ENCODE results near the gene TEX51. TPM values are rescaled to one million over a fixed set of nuclear protein-coding genes. Genes with fewer than 3 reads are reported as not detected.

The TEX51 gene
- polyA plus RNA-seq, 1 donor from 2014 or later: not detected

DNA sequence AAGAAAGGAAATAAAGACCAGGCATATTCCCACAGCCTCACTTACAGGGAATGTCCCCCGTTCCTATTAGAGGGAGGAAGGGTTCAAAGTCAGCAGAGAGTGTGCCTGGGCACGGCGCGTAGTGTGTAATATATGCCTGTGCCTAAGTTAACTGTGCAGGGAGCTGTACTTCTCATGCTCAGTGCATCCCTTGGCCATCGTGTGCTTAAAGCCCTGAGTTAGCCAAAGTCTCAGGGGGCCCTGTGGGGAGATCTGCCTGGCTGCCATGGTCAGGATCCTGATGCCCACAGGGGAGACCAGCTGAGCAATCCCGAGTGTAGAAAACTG lies 48.4 kb downstream of the TEX51 start:
- Histone ChIP-seq H3K36me3 (ENCODE audit: insufficient read depth, low read length) (no peaks in the 10 kb centered on the region), H4K20me1 (ENCODE audit: insufficient read depth) (no peaks in the 10 kb centered on the region), H3K9me3 (ENCODE audit: low read length) (no peaks in the 10 kb centered on the region)

GRCh38 chr2:126949775-126950174 lies 51.1 kb downstream of the TEX51 start:
- no peaks in the 10 kb centered on the region for H3K9me2 ChIP-seq (ENCODE audit: insufficient read depth, low read length)
- no peak overlapping the region for H3K9ac ChIP-seq (ENCODE audit: low read length)
- H3K4me3 ChIP-seq (ENCODE audit: low read length): no peak overlapping the region
- no peaks in the 10 kb centered on the region for H3F3A ChIP-seq (ENCODE audit: insufficient read depth, low read length, poor library complexity, severe bottlenecking)
- TF ChIP-seq RAD21 (conservative IDR thresholded peaks at IDR 0.05) (no peak), REST (IDR thresholded peaks at IDR 0.05; ENCODE audit: borderline replicate concordance) (no peak), MXI1 (conservative IDR thresholded peaks at IDR 0.05; ENCODE audit: poor library complexity, severe bottlenecking) (no peak), POLR2AphosphoS5 (IDR thresholded peaks at IDR 0.05) (no peak), TAF1 (IDR thresholded peaks at IDR 0.05; ENCODE audit: low read depth) (no peak), EP300 (conservative IDR thresholded peaks at IDR 0.05; ENCODE audit: poor library complexity, severe bottlenecking) (no peak)
- TF ChIP-seq, protein P1, sequence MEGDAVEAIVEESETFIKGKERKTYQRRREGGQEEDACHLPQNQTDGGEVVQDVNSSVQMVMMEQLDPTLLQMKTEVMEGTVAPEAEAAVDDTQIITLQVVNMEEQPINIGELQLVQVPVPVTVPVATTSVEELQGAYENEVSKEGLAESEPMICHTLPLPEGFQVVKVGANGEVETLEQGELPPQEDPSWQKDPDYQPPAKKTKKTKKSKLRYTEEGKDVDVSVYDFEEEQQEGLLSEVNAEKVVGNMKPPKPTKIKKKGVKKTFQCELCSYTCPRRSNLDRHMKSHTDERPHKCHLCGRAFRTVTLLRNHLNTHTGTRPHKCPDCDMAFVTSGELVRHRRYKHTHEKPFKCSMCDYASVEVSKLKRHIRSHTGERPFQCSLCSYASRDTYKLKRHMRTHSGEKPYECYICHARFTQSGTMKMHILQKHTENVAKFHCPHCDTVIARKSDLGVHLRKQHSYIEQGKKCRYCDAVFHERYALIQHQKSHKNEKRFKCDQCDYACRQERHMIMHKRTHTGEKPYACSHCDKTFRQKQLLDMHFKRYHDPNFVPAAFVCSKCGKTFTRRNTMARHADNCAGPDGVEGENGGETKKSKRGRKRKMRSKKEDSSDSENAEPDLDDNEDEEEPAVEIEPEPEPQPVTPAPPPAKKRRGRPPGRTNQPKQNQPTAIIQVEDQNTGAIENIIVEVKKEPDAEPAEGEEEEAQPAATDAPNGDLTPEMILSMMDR (IDR thresholded peaks at IDR 0.05; ENCODE audit: poor library complexity, severe bottlenecking): no peak
- no peaks in the 10 kb centered on the region for H3K27me3 ChIP-seq (ENCODE audit: insufficient read depth, low read depth, low read length)
- no peak overlapping the region for H3K27ac ChIP-seq (ENCODE audit: low read length)
- H4K20me1 ChIP-seq (ENCODE audit: insufficient read depth): no peaks in the 10 kb centered on the region
- no peaks in the 10 kb centered on the region for H3K79me2 ChIP-seq (replicated peaks; ENCODE audit: insufficient read depth, low read length)
- no peak overlapping the region for H2AFZ ChIP-seq (ENCODE audit: low read depth, low read length)
- H3K4me2 ChIP-seq (ENCODE audit: low read length): no peak overlapping the region
- H3K9me3 ChIP-seq (ENCODE audit: low read length): no peaks in the 10 kb centered on the region
- no peaks in the 10 kb centered on the region for H3K36me3 ChIP-seq (ENCODE audit: insufficient read depth, low read length)

More for the DNA sequence above, 48.4 kb downstream of the TEX51 start:
- no peaks in the 10 kb centered on the region for H3F3A ChIP-seq (ENCODE audit: insufficient read depth, low read length, poor library complexity, severe bottlenecking)
- no peak overlapping the region for H3K4me2 ChIP-seq (ENCODE audit: low read length)
- H3K27ac ChIP-seq (ENCODE audit: low read length): no peak overlapping the region
- H2AFZ ChIP-seq (ENCODE audit: low read depth, low read length): no peak overlapping the region
- H3K79me2 ChIP-seq (replicated peaks; ENCODE audit: insufficient read depth, low read length): no peaks in the 10 kb centered on the region
- no peak overlapping the region for H3K4me3 ChIP-seq (ENCODE audit: low read length)
- no peak overlapping the region for H3K9ac ChIP-seq (ENCODE audit: low read length)
- no peaks in the 10 kb centered on the region for H3K9me2 ChIP-seq (ENCODE audit: insufficient read depth, low read length)
- TF ChIP-seq EP300 (conservative IDR thresholded peaks at IDR 0.05; ENCODE audit: poor library complexity, severe bottlenecking) (no peak), POLR2AphosphoS5 (IDR thresholded peaks at IDR 0.05) (no peak), SMC3 (conservative IDR thresholded peaks at IDR 0.05; ENCODE audit: poor library complexity) (no peak), TAF1 (IDR thresholded peaks at IDR 0.05; ENCODE audit: low read depth) (no peak), MXI1 (conservative IDR thresholded peaks at IDR 0.05; ENCODE audit: poor library complexity, severe bottlenecking) (no peak), RAD21 (conservative IDR thresholded peaks at IDR 0.05) (no peak), EZH2 (IDR thresholded peaks at IDR 0.05; ENCODE audit: borderline replicate concordance, insufficient read depth, low read length, poor library complexity, severe bottlenecking) (no peak), REST (IDR thresholded peaks at IDR 0.05; ENCODE audit: borderline replicate concordance) (no peak)
- TF ChIP-seq, protein P1 (IDR thresholded peaks at IDR 0.05; ENCODE audit: poor library complexity, severe bottlenecking): no peak
- no peaks in the 10 kb centered on the region for H3K27me3 ChIP-seq (ENCODE audit: insufficient read depth, low read depth, low read length)
